ENCODE measurements around the gene TSNAX. TPM values are rescaled to one million over a fixed set of nuclear protein-coding genes. Genes with fewer than 3 reads are reported as not detected.

Gene TSNAX
- total and polyA plus RNA-seq, 5 donors from 2014 or later = 34.8 to 117 (median 95.7) TPM

DNA sequence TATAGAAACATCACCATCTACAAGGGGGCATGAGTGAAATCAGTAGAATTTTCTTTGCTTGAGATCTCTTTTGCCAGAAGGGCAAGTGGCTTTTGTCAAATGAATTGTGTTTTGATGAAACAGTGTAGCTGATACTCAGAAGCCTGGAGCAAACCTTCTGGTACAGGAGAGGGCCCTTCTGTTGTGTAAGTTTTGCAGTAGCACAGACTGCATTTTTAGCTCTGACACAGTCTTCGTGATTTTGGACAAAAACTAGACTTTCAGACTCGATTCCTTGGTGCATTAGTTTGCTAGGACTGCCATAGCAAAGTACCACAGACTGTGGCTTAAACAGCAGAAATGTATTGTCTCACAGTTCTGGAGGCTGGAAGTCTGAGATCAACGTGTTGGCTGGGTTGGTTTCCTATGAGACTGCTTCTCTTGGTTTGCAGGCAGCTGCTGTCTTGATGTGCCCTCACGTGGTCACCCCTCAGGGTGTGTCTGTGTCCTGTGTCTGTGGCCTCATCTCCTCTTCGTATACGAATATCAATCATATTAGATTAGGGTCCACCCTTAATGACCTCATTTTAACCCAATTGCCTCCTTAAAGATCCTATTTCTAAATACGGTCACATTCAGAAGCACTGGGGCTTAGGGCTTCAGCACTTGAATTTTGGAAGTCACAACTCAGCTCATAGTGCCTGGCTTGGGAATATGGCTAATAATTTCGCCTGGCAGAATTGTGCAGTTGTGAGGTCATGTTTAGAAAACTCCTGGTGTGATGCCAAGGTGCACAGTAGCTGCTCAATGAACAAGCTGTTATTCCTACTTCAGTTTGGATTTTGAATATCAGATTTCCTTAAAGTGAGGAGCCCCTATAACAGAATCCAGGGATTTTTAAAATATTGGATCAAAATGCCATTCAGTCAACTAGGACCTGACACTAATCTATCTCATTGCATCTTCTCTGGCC lies 77.0 kb downstream of the TSNAX start:
- ATAC-seq (ENCODE audit: low read depth in 2 of 2) (no peak), DNase-seq (no peak)
- Mint-ChIP-seq H3K9me3 (peaks cover 0 to 3% (median 0%) of the 10 kb centered on the region in 7 donors), H3K27me3 (peaks cover 5% of the 10 kb centered on the region), H3K27ac (no peak overlapping the region), H3K4me3 (no peak overlapping the region), H3K4me1 (peaks cover 9 to 15% (median 12%) of the 10 kb centered on the region in 4 donors), H3K36me3 (peaks cover 1% of the 10 kb centered on the region)
- Histone ChIP-seq H3K27ac (ENCODE audit: insufficient read depth, low read length, poor library complexity, severe bottlenecking) (no peak overlapping the region), H3K27me3 (ENCODE audit: control insufficient read depth, insufficient read depth, low read length) (no peaks in the 10 kb centered on the region), H3K9me3 (ENCODE audit: control insufficient read depth in 2 of 2, low read length in 2 of 2) (no peaks in the 10 kb centered on the region), H3K36me3 (ENCODE audit: control insufficient read depth, insufficient read depth, low read length) (no peaks in the 10 kb centered on the region), H3K4me1 (ENCODE audit: control insufficient read depth, insufficient read depth, low read length, poor library complexity, severe bottlenecking) (peaks cover 8% of the 10 kb centered on the region), H3K4me3 (ENCODE audit: low read depth, low read length) (no peak overlapping the region)

DNA sequence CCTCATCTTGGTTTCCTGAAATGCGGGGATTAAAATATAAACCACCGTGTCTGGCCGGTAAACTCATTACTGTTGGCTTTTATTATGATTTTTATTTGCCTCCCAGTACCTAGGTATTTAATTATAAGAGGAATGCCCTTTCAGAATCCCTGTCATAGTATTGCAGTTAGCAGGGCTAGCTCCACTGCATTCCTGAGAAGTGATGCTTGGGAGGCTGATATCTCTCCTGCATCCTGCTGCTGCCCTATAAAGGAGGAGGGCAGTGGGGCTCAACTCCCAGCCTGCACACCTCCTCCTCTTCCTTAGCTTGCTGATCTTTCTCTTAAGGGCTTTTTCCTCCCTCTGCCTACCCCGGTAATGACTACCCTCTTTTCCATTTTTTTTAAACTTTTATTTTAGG lies 78.2 kb downstream of the TSNAX start:
- no peak for ATAC-seq (ENCODE audit: low read depth in 2 of 2)
- Mint-ChIP-seq H3K9me3 (peaks cover 0 to 3% (median 0%) of the 10 kb centered on the region in 7 donors), H3K36me3 (peaks cover 5% of the 10 kb centered on the region), H3K27me3 (peaks cover 5% of the 10 kb centered on the region), H3K4me1 (peaks cover 9 to 28% (median 25%) of the 10 kb centered on the region in 4 donors), H3K27ac (no peak overlapping the region), H3K4me3 (peak overlapping the region in 1 of 4 donors; percentile 43)
- H3K9me3 ChIP-seq (ENCODE audit: control insufficient read depth in 2 of 2, low read length in 2 of 2) = no peaks in the 10 kb centered on the region
- H3K27ac ChIP-seq (ENCODE audit: insufficient read depth, low read length, poor library complexity, severe bottlenecking) = no peak overlapping the region
- no peaks in the 10 kb centered on the region for H3K36me3 ChIP-seq (ENCODE audit: control insufficient read depth, insufficient read depth, low read length)
- DNase-seq = no peak
- H3K4me1 ChIP-seq (ENCODE audit: control insufficient read depth, insufficient read depth, low read length, poor library complexity, severe bottlenecking) = peaks cover 20% of the 10 kb centered on the region
- no peak overlapping the region for H3K4me3 ChIP-seq (ENCODE audit: low read depth, low read length)
- H3K27me3 ChIP-seq (ENCODE audit: control insufficient read depth, insufficient read depth, low read length) = no peaks in the 10 kb centered on the region

DNA sequence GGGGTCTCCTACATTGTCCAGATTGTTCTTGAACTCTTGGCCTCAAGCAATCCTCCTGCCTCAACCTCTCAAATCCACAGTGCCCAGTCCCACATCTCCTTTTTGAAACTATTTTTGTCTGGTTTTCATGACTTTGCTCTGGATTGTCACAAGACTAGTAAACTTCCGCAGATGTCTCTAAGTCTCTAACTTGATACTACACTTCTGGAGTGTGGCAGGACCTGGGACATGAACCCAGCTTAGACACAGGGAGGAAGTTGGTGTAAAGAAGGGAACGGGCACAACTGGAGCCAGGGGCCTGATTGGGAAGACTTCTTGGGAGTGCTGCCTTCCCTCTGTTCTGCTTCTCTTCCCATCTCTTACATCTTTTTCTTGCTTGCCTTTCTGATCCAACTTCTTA lies 81.9 kb downstream of the TSNAX start:
- Histone ChIP-seq H3K27me3 (ENCODE audit: control insufficient read depth, insufficient read depth, low read length) (no peaks in the 10 kb centered on the region), H3K27ac (ENCODE audit: insufficient read depth, low read length, poor library complexity, severe bottlenecking) (no peak overlapping the region), H3K9me3 (ENCODE audit: control insufficient read depth in 2 of 2, low read length in 2 of 2) (no peaks in the 10 kb centered on the region), H3K4me1 (ENCODE audit: control insufficient read depth, insufficient read depth, low read length, poor library complexity, severe bottlenecking) (peaks cover 45% of the 10 kb centered on the region), H3K36me3 (ENCODE audit: control insufficient read depth, insufficient read depth, low read length) (no peaks in the 10 kb centered on the region), H3K4me3 (ENCODE audit: low read depth, low read length) (no peak overlapping the region)
- H3K9me3 Mint-ChIP-seq = peaks cover 0 to 13% (median 0%) of the 10 kb centered on the region in 7 donors
- DNase-seq (no peak), ATAC-seq (ENCODE audit: low read depth in 2 of 2) (no peak)
- H3K27ac Mint-ChIP-seq = peak overlapping the region in 2 of 3 donors; percentile 76 to 89
- H3K27me3 Mint-ChIP-seq = peaks cover 5% of the 10 kb centered on the region
- peaks cover 18 to 52% (median 46%) of the 10 kb centered on the region in 4 donors for H3K4me1 Mint-ChIP-seq
- H3K36me3 Mint-ChIP-seq = peaks cover 5% of the 10 kb centered on the region
- no peak overlapping the region for H3K4me3 Mint-ChIP-seq

DNA sequence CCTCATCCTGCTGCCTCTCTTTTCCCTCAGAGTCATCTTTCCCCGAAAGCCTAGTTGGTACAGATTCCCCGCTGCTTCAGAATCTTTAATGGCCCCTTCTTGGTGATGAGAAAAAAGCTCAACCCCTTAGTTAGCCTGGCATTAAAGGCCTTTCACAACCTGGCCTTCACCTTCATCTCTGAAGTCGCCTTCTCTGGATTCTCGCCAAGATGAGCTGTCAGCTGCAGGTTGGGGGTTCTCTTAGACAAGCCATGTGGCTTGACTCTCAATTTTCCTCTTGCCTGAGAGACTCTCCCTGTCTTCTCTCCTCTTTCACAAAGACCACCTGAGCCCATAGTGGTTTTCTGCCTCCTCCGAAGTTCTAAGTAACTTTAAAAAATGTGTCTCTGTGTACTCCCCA lies 82.6 kb downstream of the TSNAX start:
- no peaks in the 10 kb centered on the region for H3K27me3 ChIP-seq (ENCODE audit: control insufficient read depth, insufficient read depth, low read length)
- H3K36me3 Mint-ChIP-seq = peaks cover 5% of the 10 kb centered on the region
- H3K36me3 ChIP-seq (ENCODE audit: control insufficient read depth, insufficient read depth, low read length) = no peaks in the 10 kb centered on the region
- no peaks in the 10 kb centered on the region for H3K9me3 ChIP-seq (ENCODE audit: control insufficient read depth in 2 of 2, low read length in 2 of 2)
- H3K27ac Mint-ChIP-seq = peak overlapping the region in 2 of 3 donors; percentile 76 to 89
- peaks cover 5% of the 10 kb centered on the region for H3K27me3 Mint-ChIP-seq
- H3K4me1 Mint-ChIP-seq = peaks cover 18 to 56% (median 48%) of the 10 kb centered on the region in 4 donors
- H3K4me3 ChIP-seq (ENCODE audit: low read depth, low read length) = no peak overlapping the region
- H3K4me1 ChIP-seq (ENCODE audit: control insufficient read depth, insufficient read depth, low read length, poor library complexity, severe bottlenecking) = peaks cover 45% of the 10 kb centered on the region
- H3K4me3 Mint-ChIP-seq = peak overlapping the region in 3 of 4 donors; percentile 48 to 59 (median 52)
- no peak for DNase-seq
- H3K9me3 Mint-ChIP-seq = peaks cover 0 to 13% (median 0%) of the 10 kb centered on the region in 7 donors
- H3K27ac ChIP-seq (ENCODE audit: insufficient read depth, low read length, poor library complexity, severe bottlenecking) = no peak overlapping the region
- ATAC-seq (ENCODE audit: low read depth in 2 of 2) = no peak

DNA sequence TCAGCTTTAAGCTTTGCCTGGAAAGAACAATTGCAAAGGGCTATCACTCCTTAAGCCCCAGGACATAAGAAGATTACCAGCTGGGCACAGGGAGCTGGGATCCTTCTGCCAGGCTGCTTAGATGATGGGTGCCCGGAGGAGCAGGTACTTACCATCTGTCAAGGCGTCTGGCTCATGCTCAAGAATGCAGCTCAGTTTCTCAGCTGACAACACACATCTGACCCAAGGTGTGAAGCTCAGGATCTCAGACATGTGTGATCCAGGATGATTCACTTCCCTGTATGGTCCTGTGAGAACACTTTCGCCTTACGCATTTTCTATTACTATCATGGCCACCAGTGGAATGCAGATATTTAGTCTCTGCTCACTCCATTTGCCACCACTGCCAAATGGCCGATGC lies 83.4 kb downstream of the TSNAX start:
- DNase-seq = no peak

DNA sequence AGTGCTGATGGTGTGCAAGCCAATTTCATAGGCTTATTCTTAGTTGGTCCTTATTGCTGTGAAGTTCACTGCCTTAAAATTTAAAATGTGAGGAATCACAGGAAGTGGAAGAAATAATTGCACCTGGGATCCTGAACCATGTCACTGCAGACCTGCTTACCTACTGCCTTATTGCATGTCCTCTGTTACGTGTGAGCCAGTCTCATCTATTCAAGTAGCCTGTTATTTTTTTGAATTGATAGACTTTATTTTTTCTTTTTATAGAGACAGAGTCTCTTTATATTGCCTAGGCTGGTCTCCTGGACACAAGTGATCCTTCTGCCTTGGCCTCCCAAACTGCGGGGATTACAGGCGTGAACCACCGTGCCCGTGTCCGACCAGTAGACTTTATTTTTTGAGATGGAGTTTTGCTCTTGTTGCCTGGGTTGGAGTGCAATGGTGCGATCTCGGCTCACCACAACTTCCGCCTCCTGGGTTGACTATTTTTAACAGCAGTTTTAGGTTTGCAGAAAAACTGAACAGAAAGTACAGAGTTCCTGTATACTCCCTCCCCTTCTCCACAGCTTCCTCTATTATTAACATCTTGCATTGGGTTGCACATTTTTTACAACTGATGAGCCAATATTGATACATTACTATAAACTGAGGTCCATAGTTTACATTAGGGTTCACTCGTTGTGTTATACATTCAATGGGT lies 84.1 kb downstream of the TSNAX start:
- Histone ChIP-seq H3K4me1 (ENCODE audit: control insufficient read depth, insufficient read depth, low read length, poor library complexity, severe bottlenecking) (peaks cover 45% of the 10 kb centered on the region), H3K4me3 (ENCODE audit: low read depth, low read length) (peak overlapping the region; percentile 72), H3K9me3 (ENCODE audit: control insufficient read depth in 2 of 2, low read length in 2 of 2) (no peaks in the 10 kb centered on the region), H3K27me3 (ENCODE audit: control insufficient read depth, insufficient read depth, low read length) (no peaks in the 10 kb centered on the region), H3K27ac (ENCODE audit: insufficient read depth, low read length, poor library complexity, severe bottlenecking) (peak overlapping the region; percentile 68), H3K36me3 (ENCODE audit: control insufficient read depth, insufficient read depth, low read length) (no peaks in the 10 kb centered on the region)
- DNase-seq (peak in 2 of 3 donors; percentile 68 to 85), ATAC-seq (ENCODE audit: low read depth in 2 of 2) (peak; percentile 96 to 97)
- H3K9me3 Mint-ChIP-seq = peaks cover 0 to 13% (median 0%) of the 10 kb centered on the region in 7 donors
- H3K27ac Mint-ChIP-seq = peak overlapping the region; percentile 89 to 93 (median 92)
- peaks cover 18 to 57% (median 49%) of the 10 kb centered on the region in 4 donors for H3K4me1 Mint-ChIP-seq
- H3K27me3 Mint-ChIP-seq = peaks cover 5% of the 10 kb centered on the region
- H3K4me3 Mint-ChIP-seq = peak overlapping the region; percentile 8 to 85 (median 56)
- H3K36me3 Mint-ChIP-seq = peaks cover 5% of the 10 kb centered on the region

More for the DNA sequence above, 83.4 kb downstream of the TSNAX start:
- Mint-ChIP-seq H3K9me3 (peaks cover 0 to 13% (median 0%) of the 10 kb centered on the region in 7 donors), H3K36me3 (peaks cover 5% of the 10 kb centered on the region), H3K4me1 (peaks cover 18 to 57% (median 50%) of the 10 kb centered on the region in 4 donors), H3K27ac (peak overlapping the region; percentile 89 to 93 (median 92)), H3K27me3 (peaks cover 5% of the 10 kb centered on the region), H3K4me3 (peak overlapping the region; percentile 32 to 85 (median 71))
- Histone ChIP-seq H3K36me3 (ENCODE audit: control insufficient read depth, insufficient read depth, low read length) (no peaks in the 10 kb centered on the region), H3K4me1 (ENCODE audit: control insufficient read depth, insufficient read depth, low read length, poor library complexity, severe bottlenecking) (peaks cover 45% of the 10 kb centered on the region), H3K9me3 (ENCODE audit: control insufficient read depth in 2 of 2, low read length in 2 of 2) (no peaks in the 10 kb centered on the region), H3K27me3 (ENCODE audit: control insufficient read depth, insufficient read depth, low read length) (no peaks in the 10 kb centered on the region), H3K27ac (ENCODE audit: insufficient read depth, low read length, poor library complexity, severe bottlenecking) (peak overlapping the region; percentile 68), H3K4me3 (ENCODE audit: low read depth, low read length) (peak overlapping the region; percentile 72)
- ATAC-seq (ENCODE audit: low read depth in 2 of 2) = no peak

DNA sequence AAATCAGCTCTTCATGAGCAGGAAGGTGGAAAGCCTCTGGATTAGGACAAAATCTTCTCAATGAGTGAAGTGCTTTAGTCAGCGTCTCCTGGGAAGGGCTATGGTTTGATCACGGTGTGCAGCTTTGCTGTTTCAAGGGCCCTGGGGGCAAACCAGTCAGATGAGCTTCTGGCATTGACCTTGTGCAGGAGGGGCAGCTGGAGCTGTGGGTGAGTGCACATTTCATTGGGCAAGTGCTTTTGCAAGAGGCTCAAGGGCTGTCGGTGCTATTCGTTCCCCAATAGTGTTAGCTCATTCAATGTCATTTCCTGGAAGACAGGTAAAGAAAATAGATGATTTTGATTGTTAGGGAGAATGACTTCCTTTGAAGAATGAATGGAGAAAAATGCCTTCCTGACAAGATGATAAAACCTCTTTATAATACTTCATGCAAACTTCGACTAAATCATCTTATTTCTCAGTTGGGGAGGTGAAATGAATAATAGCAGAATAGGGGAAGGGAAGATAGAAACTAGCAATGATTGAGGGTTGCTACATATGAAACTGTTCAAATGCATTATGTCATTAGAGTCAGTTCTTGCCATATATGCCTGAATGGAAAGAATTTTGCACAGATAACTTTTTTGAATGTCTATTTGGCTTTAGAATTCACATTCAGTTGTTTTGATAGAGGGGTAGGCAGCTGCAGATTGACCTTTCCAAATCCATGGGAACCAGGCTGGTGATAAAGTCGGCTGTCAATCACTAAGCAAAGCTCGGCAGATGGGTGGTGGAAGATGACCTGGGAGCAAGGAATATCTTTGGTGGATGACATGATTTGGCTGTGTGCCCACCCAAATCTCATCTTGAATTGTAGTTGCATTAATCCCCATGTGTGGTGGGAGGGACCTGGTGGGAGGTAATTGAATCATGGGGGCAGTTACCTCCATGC lies 85.2 kb downstream of the TSNAX start:
- peaks cover 18 to 57% (median 49%) of the 10 kb centered on the region in 4 donors for H3K4me1 Mint-ChIP-seq
- Histone ChIP-seq H3K27ac (ENCODE audit: insufficient read depth, low read length, poor library complexity, severe bottlenecking) (peak overlapping the region; percentile 68), H3K9me3 (ENCODE audit: control insufficient read depth in 2 of 2, low read length in 2 of 2) (no peaks in the 10 kb centered on the region), H3K27me3 (ENCODE audit: control insufficient read depth, insufficient read depth, low read length) (peaks cover 4% of the 10 kb centered on the region), H3K36me3 (ENCODE audit: control insufficient read depth, insufficient read depth, low read length) (no peaks in the 10 kb centered on the region), H3K4me1 (ENCODE audit: control insufficient read depth, insufficient read depth, low read length, poor library complexity, severe bottlenecking) (peaks cover 45% of the 10 kb centered on the region), H3K4me3 (ENCODE audit: low read depth, low read length) (peak overlapping the region; percentile 72)
- H3K27me3 Mint-ChIP-seq = peaks cover 5% of the 10 kb centered on the region
- peaks cover 0 to 13% (median 0%) of the 10 kb centered on the region in 7 donors for H3K9me3 Mint-ChIP-seq
- DNase-seq (no peak), ATAC-seq (ENCODE audit: low read depth in 2 of 2) (no peak)
- peak overlapping the region; percentile 86 to 92 (median 89) for H3K27ac Mint-ChIP-seq
- H3K4me3 Mint-ChIP-seq = peak overlapping the region; percentile 8 to 85 (median 56)
- peaks cover 5% of the 10 kb centered on the region for H3K36me3 Mint-ChIP-seq
